DOHH2 (cell line): ENCODE data around the gene TESMIN.

Experiments
- EZH2phosphoT487 ChIP-seq: fragments of 200-600 bp; sonication (generic); IDR thresholded peaks from 2 replicates; pipeline ENCODE4 v1.6.1; 2017; ENCODE audit warnings: borderline replicate concordance, mild to moderate bottlenecking, antibody characterized with exemption, low read length, moderate library complexity, mixed read lengths
- TF ChIP-seq, protein P1 (sequence below): fragments of 200-600 bp; sonication (generic); IDR thresholded peaks from one replicate; pipeline ENCODE4 v1.5.1; 2014; ENCODE audit warnings: antibody characterized with exemption, mild to moderate bottlenecking, low read depth, low read length; ENCODE audit not compliant: poor library complexity, severe bottlenecking

DNA sequence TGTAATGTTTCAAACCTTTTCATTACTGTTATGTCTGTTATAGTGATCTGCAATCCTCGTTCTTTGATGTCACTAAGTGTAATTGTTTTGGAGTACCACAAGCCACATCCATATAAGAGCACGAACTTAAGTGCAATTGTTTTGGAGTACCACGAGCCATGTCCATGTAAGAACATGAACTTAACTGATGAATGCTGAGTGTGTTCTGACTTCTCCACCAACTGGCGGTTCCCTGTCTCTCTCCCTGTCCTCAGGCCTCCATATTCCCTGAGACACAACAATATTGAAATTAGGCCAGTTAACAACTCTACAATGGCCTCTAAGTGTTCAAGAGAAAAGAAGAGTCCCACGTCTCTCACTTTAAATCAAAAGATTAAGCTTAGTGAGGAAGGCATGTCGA lies 23.5 kb downstream of the TESMIN start:
- TF ChIP-seq, protein P1, sequence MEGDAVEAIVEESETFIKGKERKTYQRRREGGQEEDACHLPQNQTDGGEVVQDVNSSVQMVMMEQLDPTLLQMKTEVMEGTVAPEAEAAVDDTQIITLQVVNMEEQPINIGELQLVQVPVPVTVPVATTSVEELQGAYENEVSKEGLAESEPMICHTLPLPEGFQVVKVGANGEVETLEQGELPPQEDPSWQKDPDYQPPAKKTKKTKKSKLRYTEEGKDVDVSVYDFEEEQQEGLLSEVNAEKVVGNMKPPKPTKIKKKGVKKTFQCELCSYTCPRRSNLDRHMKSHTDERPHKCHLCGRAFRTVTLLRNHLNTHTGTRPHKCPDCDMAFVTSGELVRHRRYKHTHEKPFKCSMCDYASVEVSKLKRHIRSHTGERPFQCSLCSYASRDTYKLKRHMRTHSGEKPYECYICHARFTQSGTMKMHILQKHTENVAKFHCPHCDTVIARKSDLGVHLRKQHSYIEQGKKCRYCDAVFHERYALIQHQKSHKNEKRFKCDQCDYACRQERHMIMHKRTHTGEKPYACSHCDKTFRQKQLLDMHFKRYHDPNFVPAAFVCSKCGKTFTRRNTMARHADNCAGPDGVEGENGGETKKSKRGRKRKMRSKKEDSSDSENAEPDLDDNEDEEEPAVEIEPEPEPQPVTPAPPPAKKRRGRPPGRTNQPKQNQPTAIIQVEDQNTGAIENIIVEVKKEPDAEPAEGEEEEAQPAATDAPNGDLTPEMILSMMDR, result no peak
- no peak for TF ChIP-seq EZH2phosphoT487
